Endothelial cell of umbilical vein (primary cell): ENCODE results near the gene ARPC5. TPM values are rescaled to one million over a fixed set of nuclear protein-coding genes. Genes with fewer than 3 reads are reported as not detected.

Experiments
- BruUV-seq: library from RNA; stranded (reverse); fragments of 400-500 nt; replicated peaks from 2 replicates; lab custom pipeline; 2021; lab: Mats Ljungman, UMichigan
- CTCF ChIA-PET: fragments of 300-600, 350-600 bp; sonication (Branson Sonifier 250); formaldehyde crosslinking; loops from one replicate; lab custom pipeline; 2021; ENCODE audit warnings: antibody characterized with exemption, inconsistent platforms; lab: Charles Lee
- POLR2A ChIA-PET: fragments of 300-600, 350-600 bp; sonication (Branson Sonifier 250); formaldehyde crosslinking; loops from one replicate; lab custom pipeline; 2021; ENCODE audit warnings: antibody characterized with exemption, inconsistent platforms; lab: Charles Lee
- DNase-seq: peaks from one replicate; pipeline ENCODE4 v3.0.0-alpha.2; 2011; ENCODE audit warnings: low read depth, low spot score
- FAIRE-seq: peaks from 2 replicates; lab custom pipeline; 2011; peaks lifted over from hg19 to GRCh38; lab: Jason Lieb, UNC
- H2AFZ ChIP-seq: 2 replicates; pipeline ENCODE4 v1.6.0; 2012; ENCODE audit warnings: low read depth, low read length, control low read depth, inconsistent platforms
- H3K27ac ChIP-seq: 2 replicates; pipeline ENCODE4 v1.5.1; 2011; ENCODE audit warnings: low read depth, mild to moderate bottlenecking, control low read depth, low read length, moderate library complexity; ENCODE audit not compliant: insufficient read depth
- H3K27me3 ChIP-seq, 2 experiments: 2 replicates each; pipeline versions ENCODE4 v1.6.0 to v1.6.1; 2011; ENCODE audit warnings: low read length in 2 of 2, mixed read lengths in 1 of 2; ENCODE audit not compliant: control insufficient read depth in 2 of 2, insufficient read depth in 2 of 2
- H3K36me3 ChIP-seq, 2 experiments: 2 replicates in 1 of 2; 3 replicates in 1 of 2; pipeline ENCODE4 v1.5.1; 2011; ENCODE audit warnings: low read length in 2 of 2, mild to moderate bottlenecking in 1 of 2, moderate library complexity in 1 of 2; ENCODE audit not compliant: control insufficient read depth in 2 of 2, insufficient read depth in 2 of 2; ENCODE audit errors: extremely low read depth in 1 of 2
- H3K4me1 ChIP-seq: 3 replicates; pipeline ENCODE4 v1.5.1; 2011; ENCODE audit warnings: mild to moderate bottlenecking, low read length; ENCODE audit not compliant: control insufficient read depth, insufficient read depth; ENCODE audit errors: extremely low read depth
- H3K4me2 ChIP-seq: 2 replicates; pipeline ENCODE4 v1.6.1; 2011; ENCODE audit warnings: low read length, control low read depth, mixed read lengths; ENCODE audit not compliant: insufficient read depth
- H3K4me3 ChIP-seq, 3 experiments: fragments of 200-600 bp in 1 of 3; sonication (generic), shearing (Covaris generic) in 1 of 3; replicated peaks in 1 of 3; 2 replicates each; pipeline ENCODE4 v1.5.1; 2011 to 2016; ENCODE audit warnings: control low read depth in 3 of 3, low read length in 3 of 3, mild to moderate bottlenecking in 2 of 3, inconsistent platforms in 1 of 3, low read depth in 1 of 3, moderate library complexity in 1 of 3; ENCODE audit not compliant: insufficient read depth in 1 of 3
- H3K79me2 ChIP-seq: 2 replicates; pipeline ENCODE4 v1.6.0; 2012; ENCODE audit warnings: low read length, inconsistent platforms; ENCODE audit not compliant: control insufficient read depth, insufficient read depth
- H3K9ac ChIP-seq: replicated peaks from 2 replicates; pipeline ENCODE3; 2011; ENCODE audit warnings: low read length, control low read depth; ENCODE audit not compliant: insufficient read depth; ENCODE audit errors: extremely low read depth
- H3K9me1 ChIP-seq: replicated peaks from 3 replicates; pipeline ENCODE4 v1.6.0; 2011; ENCODE audit warnings: mild to moderate bottlenecking, low read length; ENCODE audit not compliant: control insufficient read depth, insufficient read depth; ENCODE audit errors: extremely low read depth
- H3K9me3 ChIP-seq: replicated peaks from 2 replicates; pipeline ENCODE4 v1.5.1; 2012; ENCODE audit warnings: low read length, inconsistent platforms; ENCODE audit not compliant: control insufficient read depth, insufficient read depth
- H4K20me1 ChIP-seq: replicated peaks from 2 replicates; pipeline ENCODE3; 2011; ENCODE audit warnings: mild to moderate bottlenecking, low read length; ENCODE audit not compliant: control insufficient read depth, insufficient read depth; ENCODE audit errors: extremely low read depth
- CTCF ChIP-seq, 2 donors: IDR thresholded peaks; 1 replicate in 1 of 2; 2 replicates in 1 of 2; pipeline ENCODE4 v1.5.1; 2011; ENCODE audit warnings: low read length in 2 of 2, mild to moderate bottlenecking in 2 of 2, moderate library complexity in 2 of 2, control low read depth in 1 of 2, inconsistent platforms in 1 of 2, low read depth in 1 of 2; ENCODE audit not compliant: insufficient read depth in 1 of 2; ENCODE audit errors: extremely low read depth in 1 of 2
- EZH2 ChIP-seq: IDR thresholded peaks from 2 replicates; pipeline ENCODE4 v1.6.1; 2012; ENCODE audit warnings: borderline replicate concordance, low read depth, mild to moderate bottlenecking, moderate library complexity, low read length, inconsistent platforms; ENCODE audit not compliant: severe bottlenecking
- FOS ChIP-seq: IDR thresholded peaks from 2 replicates; pipeline ENCODE4 v1.6.1; 2011; ENCODE audit warnings: mild to moderate bottlenecking, low read length, moderate library complexity, borderline replicate concordance; ENCODE audit not compliant: insufficient read depth
- GATA2 ChIP-seq: IDR thresholded peaks from 2 replicates; pipeline ENCODE4 v1.7.0; 2011; ENCODE audit warnings: low read depth, mild to moderate bottlenecking, moderate library complexity, mixed read lengths, low read length; ENCODE audit not compliant: insufficient read length, insufficient read depth
- JUN ChIP-seq: IDR thresholded peaks from 2 replicates; pipeline ENCODE4 v1.6.1; 2011; ENCODE audit warnings: borderline replicate concordance, low read depth; ENCODE audit not compliant: insufficient read length, insufficient read depth
- MAX ChIP-seq: IDR thresholded peaks from 2 replicates; pipeline ENCODE4 v1.6.1; 2011; ENCODE audit not compliant: insufficient read depth, insufficient read length
- MYC ChIP-seq: IDR thresholded peaks from one replicate; pipeline ENCODE4 v1.6.1; 2011; ENCODE audit warnings: mild to moderate bottlenecking, low read depth, low read length
- POLR2A ChIP-seq: IDR thresholded peaks from 2 replicates; pipeline ENCODE4 v1.6.1; 2012; ENCODE audit warnings: low read depth, mild to moderate bottlenecking, control low read depth, low read length
- POLR2AphosphoS5 ChIP-seq: IDR thresholded peaks from 2 replicates; pipeline ENCODE4 v1.6.1; 2012; ENCODE audit warnings: low read depth, mild to moderate bottlenecking, control low read depth, low read length, moderate library complexity; ENCODE audit not compliant: insufficient read depth
- dilution Hi-C: fragments of 300-500 bp; cut with MboI; formaldehyde crosslinking; loops from one replicate; pipeline ENCODE4 v1.15.0; 2019; ENCODE audit warnings: low sequenced_read_pairs; ENCODE audit not compliant: extremely low pct_ligation_motif_present
- intact Hi-C: fragments of 100-400 bp; cut with micrococcal nuclease; formaldehyde crosslinking; loops from one replicate; pipeline ENCODE4 v1.10.0; 2022
- polyA plus RNA-seq, 4 experiments: library from polyadenylated mRNA; depleted of rRNA in 3 of 4; stranded (reverse) in 3 of 4; unstranded in 1 of 4; fragments of >200 nt; gene quantifications; 2 replicates each; pipeline versions ENCODE4 v1.2.1 to v1.2.3, GENCODE V29; 2011 to 2012; ENCODE audit warnings: missing spikeins in 1 of 4
- total RNA-seq: library from RNA; stranded (reverse); gene quantifications from 2 replicates; pipeline ENCODE4 v1.2.3, GENCODE V29; 2021

ARPC5 gene
- total and polyA plus RNA-seq, 2 donors (not counting 3 experiments of a cell fraction or from before 2014, with no cell fraction given), result 110 to 185 TPM

DNA sequence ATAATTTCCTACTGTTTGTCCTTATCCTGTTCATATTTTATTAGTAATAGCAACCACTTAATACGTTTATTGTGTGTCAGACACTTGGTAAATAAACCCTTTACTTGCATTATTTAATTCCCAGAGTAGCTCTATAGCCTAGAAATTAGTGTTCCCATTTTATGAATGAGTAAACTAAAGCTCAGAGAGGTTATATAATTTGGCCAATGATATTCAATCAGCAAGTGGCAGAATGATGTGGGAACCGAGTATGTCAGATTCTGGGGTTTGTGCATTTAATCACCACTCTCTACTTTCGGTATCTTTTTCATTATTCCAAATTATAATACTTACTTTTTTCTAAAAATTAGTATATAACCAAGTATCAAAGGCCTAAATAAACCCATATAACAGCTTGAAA lies 6.6 kb upstream of the ARPC5 start:
- Histone ChIP-seq H4K20me1 (no peaks in the 10 kb centered on the region), H3K4me1 (peaks cover under 1% of the 10 kb centered on the region), H3K36me3 (no peaks in the 10 kb centered on the region), H3K27me3 (no peaks in the 10 kb centered on the region), H3K9me1 (no peaks in the 10 kb centered on the region), H3K4me2 (no peak overlapping the region), H3K27ac (no peak overlapping the region), H2AFZ (no peak overlapping the region), H3K4me3 (no peak overlapping the region), H3K79me2 (no peaks in the 10 kb centered on the region), H3K9ac (no peak overlapping the region), H3K9me3 (no peaks in the 10 kb centered on the region)
- intact Hi-C loops (no loop called here), dilution Hi-C loops (no loop called here)
- POLR2A ChIA-PET, result no interaction called here
- BruUV-seq, result no TSS peak
- CTCF ChIA-PET, result no interaction called here
- FAIRE-seq (no peak), DNase-seq (no peak)
- TF ChIP-seq CTCF (IDR thresholded peaks at IDR 0.05; ENCODE audit: extremely low read depth in 1 of 2, insufficient read depth in 1 of 2, low read depth in 1 of 2, low read length in 2 of 2) (no peak), EZH2 (no peak), FOS (no peak), POLR2AphosphoS5 (no peak), MAX (no peak), JUN (no peak), GATA2 (no peak), POLR2A (no peak), MYC (no peak)
